Measurements from ENCODE around the gene DECR2. TPM values are rescaled to one million over a fixed set of nuclear protein-coding genes. Genes with fewer than 3 reads are reported as not detected.

The DECR2 gene
- total and polyA plus RNA-seq, 2 of the 13 experiments (the other 11 are each of a cell fraction or from before 2014, with no cell fraction given) = 36.3 to 44.6 TPM

- TF ChIP-seq ZBTB40 (IDR thresholded peaks at IDR 0.05) = no peak
- no peak for TF ChIP-seq ZBTB40 (CRISPR knock-in tag; IDR thresholded peaks at IDR 0.05)
- no peak for TF ChIP-seq IRX3 (CRISPR knock-in tag; IDR thresholded peaks at IDR 0.05; ENCODE audit: borderline replicate concordance, low read depth)
- no peak for TF ChIP-seq U2AF2 (IDR thresholded peaks at IDR 0.05; ENCODE audit: low read depth, low read length)
- TF ChIP-seq MLXIP (CRISPR knock-in tag; IDR thresholded peaks at IDR 0.05; ENCODE audit: borderline replicate concordance) = no peak
- TF ChIP-seq GMEB2 (CRISPR knock-in tag; IDR thresholded peaks at IDR 0.05; ENCODE audit: low read depth) = no peak
- no peak for TF ChIP-seq POGK (CRISPR knock-in tag; conservative IDR thresholded peaks at IDR 0.05)
- 0 out of 2 replicates have a peak, but pooled peaks have one; percentile 46 for TF ChIP-seq HDAC1 (CRISPR knock-in tag; IDR thresholded peaks at IDR 0.05)
- TF ChIP-seq ETV5 (CRISPR knock-in tag; IDR thresholded peaks at IDR 0.05; ENCODE audit: borderline replicate concordance) = 0 out of 2 replicates have a peak, but pooled peaks have one; percentile 9
- TF ChIP-seq TFDP2 (CRISPR knock-in tag; IDR thresholded peaks at IDR 0.05) = peak; percentile 74
- TF ChIP-seq AHR (CRISPR knock-in tag; IDR thresholded peaks at IDR 0.05) = 0 out of 2 replicates have a peak, but pooled peaks have one; percentile 53
- no peak for TF ChIP-seq ZFX (CRISPR knock-in tag; IDR thresholded peaks at IDR 0.05; ENCODE audit: low read depth)
- no peak for TF ChIP-seq SMC3 (IDR thresholded peaks at IDR 0.05; ENCODE audit: low read length)
Observed at GRCh38 chr16:396605-397004, 5.1 kb upstream of the DECR2 start (continued).

Data from HepG2 (cell line).